Mesenchymal stem cell (in vitro differentiated cells and primary cell): ENCODE data around the gene PLCB1.
A peak's percentile ranks its signal among the peaks of the same experiment; 100 is the strongest.

Source experiments
- DNase-seq: peaks from one replicate; pipeline ENCODE4 v3.0.0-alpha.2; 2013
- H2AFZ ChIP-seq: one replicate; pipeline ENCODE4 v1.6.1; 2013; ENCODE audit warnings: low read depth, mild to moderate bottlenecking, control low read depth, inconsistent platforms, low read length, moderate library complexity
- H2AK5ac ChIP-seq: 2 replicates; pipeline ENCODE4 v1.6.1; 2013; ENCODE audit warnings: low read length, moderate library complexity, mild to moderate bottlenecking, inconsistent platforms; ENCODE audit not compliant: severe bottlenecking
- H2BK120ac ChIP-seq: one replicate; pipeline ENCODE4 v1.6.1; 2013; ENCODE audit warnings: low read depth, mild to moderate bottlenecking, inconsistent platforms, low read length, moderate library complexity
- H2BK12ac ChIP-seq, 2 experiments: one replicate each; pipeline ENCODE4 v1.6.1; 2013; ENCODE audit warnings: inconsistent platforms in 2 of 2, low read length in 2 of 2, mild to moderate bottlenecking in 2 of 2, moderate library complexity in 2 of 2, control low read depth in 1 of 2
- H2BK15ac ChIP-seq: one replicate; pipeline ENCODE4 v1.6.1; 2013; ENCODE audit warnings: mild to moderate bottlenecking, low read depth, inconsistent platforms; ENCODE audit not compliant: poor library complexity, severe bottlenecking
- H2BK5ac ChIP-seq: 2 replicates; pipeline ENCODE4 v1.6.1; 2013; ENCODE audit warnings: low read depth, mild to moderate bottlenecking, low read length, control low read depth, inconsistent platforms; ENCODE audit not compliant: poor library complexity, severe bottlenecking
- H3K14ac ChIP-seq, 2 experiments: one replicate each; pipeline ENCODE4 v1.6.1; 2013; ENCODE audit warnings: inconsistent platforms in 2 of 2, low read length in 2 of 2, control low read depth in 1 of 2, mild to moderate bottlenecking in 1 of 2, moderate library complexity in 1 of 2
- H3K18ac ChIP-seq, 2 experiments: one replicate each; pipeline ENCODE4 v1.6.1; 2013; ENCODE audit warnings: inconsistent platforms in 2 of 2, low read length in 2 of 2, control low read depth in 1 of 2, low read depth in 1 of 2, mild to moderate bottlenecking in 1 of 2
- H3K23ac ChIP-seq, 2 experiments: one replicate each; pipeline ENCODE4 v1.6.1; 2013; ENCODE audit warnings: inconsistent platforms in 2 of 2, low read length in 2 of 2, mild to moderate bottlenecking in 2 of 2, moderate library complexity in 2 of 2, control low read depth in 1 of 2
- H3K27ac ChIP-seq: 2 replicates; pipeline ENCODE4 v1.5.1; 2013; ENCODE audit warnings: mild to moderate bottlenecking, moderate library complexity, low read length, control low read depth, inconsistent platforms; ENCODE audit not compliant: poor library complexity, severe bottlenecking
- H3K27me3 ChIP-seq, 2 experiments: 2 replicates each; pipeline versions ENCODE4 v1.6.1 to v1.7.0; 2013; ENCODE audit warnings: low read length in 2 of 2, mild to moderate bottlenecking in 2 of 2, moderate library complexity in 2 of 2, control low read depth in 1 of 2, inconsistent platforms in 1 of 2; ENCODE audit not compliant: control insufficient read depth in 1 of 2, insufficient read depth in 1 of 2
- H3K36me3 ChIP-seq, 2 experiments: 2 replicates each; pipeline versions ENCODE4 v1.6.1 to v1.7.0; 2013; ENCODE audit warnings: low read length in 2 of 2, control low read depth in 1 of 2, inconsistent platforms in 1 of 2, low read depth in 1 of 2, mild to moderate bottlenecking in 1 of 2; ENCODE audit not compliant: insufficient read depth in 2 of 2, control insufficient read depth in 1 of 2
- H3K4ac ChIP-seq, 2 experiments: one replicate each; pipeline ENCODE4 v1.6.1; 2013; ENCODE audit warnings: inconsistent platforms in 2 of 2, low read length in 2 of 2, mild to moderate bottlenecking in 2 of 2, moderate library complexity in 2 of 2, control low read depth in 1 of 2, low read depth in 1 of 2
- H3K4me1 ChIP-seq: 2 replicates; pipeline ENCODE4 v1.6.1; 2013; ENCODE audit warnings: low read depth, low read length, control low read depth; ENCODE audit not compliant: control insufficient read depth, insufficient read depth
- H3K4me2 ChIP-seq: 2 replicates; pipeline ENCODE4 v1.6.1; 2013; ENCODE audit warnings: low read length, mild to moderate bottlenecking, inconsistent platforms; ENCODE audit not compliant: poor library complexity, severe bottlenecking
- H3K4me3 ChIP-seq, 2 experiments: 2 replicates each; pipeline versions ENCODE4 v1.5.1 to v1.7.0; 2013; ENCODE audit warnings: low read length in 2 of 2, mild to moderate bottlenecking in 2 of 2, control low read depth in 1 of 2, low read depth in 1 of 2; ENCODE audit not compliant: insufficient read depth in 1 of 2
- H3K79me1 ChIP-seq: replicated peaks from 2 replicates; pipeline ENCODE4 v1.6.1; 2013; ENCODE audit warnings: mild to moderate bottlenecking, control low read depth, low read length, inconsistent platforms; ENCODE audit not compliant: poor library complexity, severe bottlenecking
- H3K9ac ChIP-seq: 2 replicates; pipeline ENCODE4 v1.7.0; 2013; ENCODE audit warnings: mild to moderate bottlenecking, low read length, moderate library complexity
- H3K9me3 ChIP-seq: 2 replicates; pipeline ENCODE4 v1.7.0; 2013; ENCODE audit warnings: mild to moderate bottlenecking, low read length; ENCODE audit not compliant: control insufficient read depth
- H4K8ac ChIP-seq: one replicate; pipeline ENCODE4 v1.6.1; 2013; ENCODE audit warnings: inconsistent platforms, mild to moderate bottlenecking, low read length, moderate library complexity
- H4K91ac ChIP-seq: one replicate; pipeline ENCODE4 v1.6.1; 2013; ENCODE audit warnings: mild to moderate bottlenecking, low read length, inconsistent platforms
- WGBS: methylation state at CpG from one replicate; pipeline ENCODE4 v1.1.7; 2013; ENCODE audit warnings: mixed read lengths; 5-methylcytosine and 5-hydroxymethylcytosine counted together

Gene PLCB1

GRCh38 chr20:8648466-8648865 is 516.4 kb downstream of the PLCB1 start:
- peaks cover 0 to 4% of the 10 kb centered on the region in 2 experiments for H3K36me3 ChIP-seq
- H3K9me3 ChIP-seq, result no peaks in the 10 kb centered on the region
- WGBS, result 78% methylated on average over 2 of the region's 2 CpGs
- no peak overlapping the region for H3K4me3 ChIP-seq
- no peak overlapping the region for H3K18ac ChIP-seq
- H4K91ac ChIP-seq, result no peak overlapping the region
- H3K14ac ChIP-seq, result no peak overlapping the region
- H3K9ac ChIP-seq, result peak overlapping the region; percentile 34
- H2BK12ac ChIP-seq, result no peak overlapping the region
- no peaks in the 10 kb centered on the region for H3K79me1 ChIP-seq
- H3K4me2 ChIP-seq, result no peak overlapping the region
- no peak for DNase-seq
- no peak overlapping the region for H3K23ac ChIP-seq
- H2BK15ac ChIP-seq, result no peak overlapping the region
- no peak overlapping the region for H2AK5ac ChIP-seq
- no peak overlapping the region for H3K4ac ChIP-seq
- H3K27me3 ChIP-seq, result no peaks in the 10 kb centered on the region
- peaks cover 3% of the 10 kb centered on the region for H3K4me1 ChIP-seq
- H4K8ac ChIP-seq, result no peak overlapping the region
- H2BK5ac ChIP-seq, result no peak overlapping the region
- no peak overlapping the region for H2AFZ ChIP-seq
- H2BK120ac ChIP-seq, result no peak overlapping the region
- H3K27ac ChIP-seq, result no peak overlapping the region

GRCh38 chr20:8652396-8652795 is 520.3 kb downstream of the PLCB1 start:
- Histone ChIP-seq H3K4me2 (no peak overlapping the region), H3K14ac (no peak overlapping the region), H3K9ac (no peak overlapping the region), H3K27me3 (no peaks in the 10 kb centered on the region), H3K27ac (no peak overlapping the region), H2AK5ac (no peak overlapping the region), H3K79me1 (no peaks in the 10 kb centered on the region), H2BK12ac (no peak overlapping the region), H3K36me3 (peaks cover 0 to 4% of the 10 kb centered on the region in 2 experiments), H3K4me3 (no peak overlapping the region), H2BK120ac (no peak overlapping the region), H3K18ac (no peak overlapping the region), H2BK15ac (no peak overlapping the region), H3K9me3 (no peaks in the 10 kb centered on the region), H3K4me1 (peaks cover 3% of the 10 kb centered on the region), H3K23ac (no peak overlapping the region), H2BK5ac (no peak overlapping the region), H3K4ac (no peak overlapping the region), H4K8ac (no peak overlapping the region), H2AFZ (no peak overlapping the region), H4K91ac (no peak overlapping the region)
- DNase-seq, result no peak
- WGBS, result 93% methylated on average over 3 of the region's 3 CpGs

DNA sequence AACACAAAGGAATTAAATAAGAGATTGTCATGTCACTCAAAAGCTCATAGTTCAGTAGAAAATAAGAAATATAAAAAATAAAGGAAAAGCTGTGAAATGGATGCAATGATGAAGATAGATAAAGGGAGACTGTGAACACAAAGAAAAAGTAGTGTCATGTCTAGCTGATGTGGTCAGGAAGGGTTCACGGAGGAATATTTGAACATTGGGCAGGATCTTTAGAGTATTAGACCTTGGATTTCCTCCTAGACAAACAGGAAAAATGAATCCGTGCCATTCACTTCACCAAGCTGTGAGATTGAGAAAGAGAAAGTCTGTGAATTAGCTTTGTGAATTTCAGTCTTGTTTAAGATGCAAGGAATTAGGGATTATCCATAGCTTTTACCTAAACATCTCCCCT is 522.4 kb downstream of the PLCB1 start:
- Histone ChIP-seq H3K9ac (no peak overlapping the region), H3K4me3 (no peak overlapping the region), H2AK5ac (no peak overlapping the region), H2BK12ac (no peak overlapping the region), H3K4ac (no peak overlapping the region), H4K91ac (no peak overlapping the region), H2BK5ac (no peak overlapping the region), H3K23ac (no peak overlapping the region), H3K36me3 (peaks cover 0 to 4% of the 10 kb centered on the region in 2 experiments), H3K4me1 (no peaks in the 10 kb centered on the region), H3K27ac (no peak overlapping the region), H4K8ac (no peak overlapping the region), H3K27me3 (no peaks in the 10 kb centered on the region), H3K4me2 (no peak overlapping the region), H2BK120ac (no peak overlapping the region), H2AFZ (no peak overlapping the region), H2BK15ac (no peak overlapping the region), H3K9me3 (no peaks in the 10 kb centered on the region), H3K18ac (no peak overlapping the region), H3K79me1 (no peaks in the 10 kb centered on the region), H3K14ac (no peak overlapping the region)
- 100% methylated on average over 1 of the region's 2 CpGs for WGBS
- DNase-seq, result no peak

DNA sequence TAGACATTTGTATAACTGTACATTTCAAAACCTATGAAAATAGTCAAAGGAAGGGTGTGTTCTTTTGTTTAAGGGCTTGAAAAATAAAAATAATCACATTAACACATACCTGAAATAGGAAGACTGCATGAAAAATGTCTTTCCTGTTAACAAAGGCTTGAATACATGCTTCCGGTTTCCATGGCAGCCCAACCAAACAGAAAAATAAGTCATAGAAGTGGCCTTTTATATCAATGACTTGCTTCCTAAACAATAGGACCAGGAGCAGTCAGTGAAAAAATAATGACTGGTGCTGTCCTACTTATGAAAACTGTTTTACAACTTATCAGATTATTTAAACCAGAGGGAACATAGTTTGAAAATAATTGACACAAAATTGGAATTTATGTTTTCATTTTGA is 524.3 kb downstream of the PLCB1 start:
- Histone ChIP-seq H3K23ac (no peak overlapping the region), H2BK120ac (no peak overlapping the region), H2AK5ac (no peak overlapping the region), H3K27ac (no peak overlapping the region), H4K91ac (no peak overlapping the region), H3K79me1 (no peaks in the 10 kb centered on the region), H2BK5ac (no peak overlapping the region), H3K9me3 (no peaks in the 10 kb centered on the region), H3K18ac (no peak overlapping the region), H3K4me3 (no peak overlapping the region), H2AFZ (no peak overlapping the region), H2BK15ac (no peak overlapping the region), H3K4me1 (no peaks in the 10 kb centered on the region), H3K14ac (no peak overlapping the region), H3K4me2 (no peak overlapping the region), H3K9ac (no peak overlapping the region), H4K8ac (no peak overlapping the region), H3K27me3 (no peaks in the 10 kb centered on the region), H3K4ac (no peak overlapping the region), H2BK12ac (no peak overlapping the region), H3K36me3 (peaks cover 0 to 10% of the 10 kb centered on the region in 2 experiments)
- peak; percentile 18 for DNase-seq
- WGBS, result no CpG with 5 or more reads among the region's 1 CpG
